Fibroblast of skin of back (primary cell): Measurements from ENCODE around the gene C10orf53.
"Not testable (repeated sequence)": the region's sequence is repeated elsewhere in the genome, so short reads cannot be mapped to it uniquely, and the experiment has no call there.

Experiments used
- DNase-seq: peaks from one replicate; pipeline ENCODE4 v3.0.0-alpha.2; 2013

Gene C10orf53

GRCh38 chr10:49652421-49653272 is 26.8 kb upstream of the C10orf53 start:
- DNase-seq = no peak

DNA sequence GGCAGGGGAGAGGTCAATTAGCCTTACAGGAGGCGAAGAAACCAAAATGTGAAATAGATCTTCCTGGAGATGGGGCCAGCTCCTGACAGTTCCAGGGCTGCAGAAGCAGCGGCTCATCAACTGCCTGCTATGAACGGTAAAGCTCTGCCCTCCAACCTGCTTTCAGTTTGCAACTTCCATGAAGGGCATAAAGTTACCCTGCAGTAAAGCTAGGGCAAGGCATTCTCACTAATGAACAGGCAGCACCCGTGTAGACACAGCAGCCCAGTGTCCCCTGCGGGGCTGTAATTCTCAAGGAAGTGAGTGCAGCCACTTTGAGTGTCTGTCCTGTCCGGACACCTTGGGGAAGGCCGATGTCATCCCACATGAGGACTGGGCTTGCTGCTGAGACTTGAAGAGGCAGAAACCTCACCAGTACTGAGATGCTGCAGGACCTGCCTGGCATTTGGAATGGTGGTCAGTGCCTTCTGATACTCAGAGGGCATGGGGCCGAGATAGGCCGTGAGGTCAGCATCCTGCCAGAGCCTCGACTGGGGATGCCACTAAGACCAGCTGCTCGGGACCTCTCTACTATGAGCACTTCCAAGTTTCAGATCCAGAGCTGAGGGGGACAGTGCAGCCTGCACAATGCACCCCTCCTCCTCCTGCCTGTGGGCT is 26.1 kb upstream of the C10orf53 start:
- no peak for DNase-seq

- DNase-seq = no peak
These were observed 25.3 kb upstream of the C10orf53 start for GRCh38 chr10:49654036-49654693.

- DNase-seq = no peak
These were observed 24.4 kb upstream of the C10orf53 start for GRCh38 chr10:49655099-49655498.

GRCh38 chr10:49656845-49657493 is 22.5 kb upstream of the C10orf53 start:
- no peak for DNase-seq

- DNase-seq = no peak
These were observed 21.8 kb upstream of the C10orf53 start for GRCh38 chr10:49657606-49658005.

DNA sequence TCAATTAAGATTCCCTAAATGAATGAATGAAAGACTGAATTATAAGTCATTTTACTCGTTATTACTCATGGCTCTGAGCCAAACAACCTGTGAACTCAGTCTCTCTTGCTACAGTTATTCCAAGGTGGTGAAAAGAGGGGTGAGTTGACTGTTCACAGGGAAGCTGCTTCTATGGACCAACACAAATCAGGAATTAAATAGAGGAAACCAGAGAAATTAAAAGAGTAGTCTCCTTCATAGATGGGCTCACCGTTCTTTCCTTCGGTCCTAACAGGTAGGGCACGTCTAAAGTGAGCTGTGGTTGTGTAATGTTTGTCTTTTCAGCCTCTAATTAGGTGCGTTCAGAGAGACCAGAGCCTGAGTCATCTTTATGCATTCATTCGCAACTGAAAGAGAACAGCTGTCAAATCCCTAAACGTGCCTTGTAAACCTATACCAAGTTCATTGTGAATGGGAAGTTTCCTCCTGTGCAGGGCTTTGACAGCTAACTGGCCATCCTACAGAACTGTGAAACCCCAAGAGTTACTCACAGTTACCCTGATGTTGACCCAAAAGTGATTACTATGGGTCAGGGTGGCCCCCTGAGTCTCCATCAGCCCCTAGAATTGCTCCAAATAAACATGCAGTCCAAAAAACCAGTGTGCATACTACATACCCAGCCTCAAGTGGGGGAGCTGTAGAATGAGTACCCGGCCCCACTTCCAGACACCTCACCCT is 18.2 kb upstream of the C10orf53 start:
- no peak for DNase-seq

GRCh38 chr10:49662169-49662830 is 17.2 kb upstream of the C10orf53 start:
- no peak for DNase-seq

GRCh38 chr10:49663596-49663995 is 15.9 kb upstream of the C10orf53 start:
- DNase-seq = no peak

GRCh38 chr10:49664006-49664841 is 15.2 kb upstream of the C10orf53 start:
- no peak for DNase-seq

DNA sequence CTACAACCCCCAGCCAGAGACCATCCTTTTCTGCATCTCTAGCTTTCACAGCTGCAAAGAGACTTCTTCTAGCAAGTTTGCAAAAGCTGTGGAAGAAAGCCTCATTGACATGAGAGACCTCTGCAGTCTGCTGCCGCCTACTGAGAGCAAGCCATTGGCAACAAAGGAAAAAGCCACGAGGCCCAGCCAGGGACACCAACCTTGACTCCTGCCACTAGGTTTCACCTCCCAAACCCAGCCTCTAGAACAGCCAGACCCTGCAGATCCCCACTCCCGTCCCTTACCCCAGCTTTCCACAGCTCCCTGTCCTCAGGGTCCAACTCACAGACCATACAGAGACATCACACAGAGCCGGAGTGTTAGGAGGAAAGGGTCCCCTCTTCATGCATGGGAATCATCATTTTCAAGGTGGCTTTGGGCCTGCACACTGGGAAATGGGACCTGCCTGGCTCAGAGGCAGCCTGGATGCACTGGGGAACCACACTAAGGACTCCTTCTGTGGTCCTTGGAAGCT is 14.6 kb upstream of the C10orf53 start:
- no peak for DNase-seq

- no peak for DNase-seq
These were observed 13.3 kb upstream of the C10orf53 start for GRCh38 chr10:49666054-49666615.

- no peak for DNase-seq
These were observed 12.8 kb upstream of the C10orf53 start for GRCh38 chr10:49666685-49667084.

- DNase-seq = no peak
These were observed 11.5 kb upstream of the C10orf53 start for GRCh38 chr10:49667991-49668390.

DNA sequence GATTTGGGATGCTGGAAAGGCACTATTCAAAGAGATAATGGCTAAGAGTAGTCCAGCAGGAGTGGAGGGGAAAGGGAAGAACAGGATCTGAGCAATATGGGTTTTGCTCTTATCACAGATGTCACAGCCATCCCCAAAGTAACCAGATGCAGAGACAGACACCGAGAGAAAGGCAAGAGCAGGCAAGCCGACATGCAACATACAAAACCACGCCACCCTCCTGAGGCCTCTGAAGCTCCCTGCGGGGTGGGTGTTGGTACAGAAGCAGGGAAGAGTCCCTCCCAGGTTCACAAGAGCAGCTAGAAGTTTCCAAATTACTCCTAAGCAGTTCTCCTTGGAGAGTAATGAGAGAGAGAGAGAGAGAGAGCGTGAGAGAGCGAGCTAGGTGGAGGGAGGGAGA is 10.8 kb upstream of the C10orf53 start:
- no peak for DNase-seq

- DNase-seq = no peak
These were observed 498 bp upstream of the C10orf53 start for GRCh38 chr10:49678827-49679479.

GRCh38 chr10:49682449-49682848 is 3.0 kb downstream of the C10orf53 start:
- DNase-seq = not testable (repeated sequence)

DNA sequence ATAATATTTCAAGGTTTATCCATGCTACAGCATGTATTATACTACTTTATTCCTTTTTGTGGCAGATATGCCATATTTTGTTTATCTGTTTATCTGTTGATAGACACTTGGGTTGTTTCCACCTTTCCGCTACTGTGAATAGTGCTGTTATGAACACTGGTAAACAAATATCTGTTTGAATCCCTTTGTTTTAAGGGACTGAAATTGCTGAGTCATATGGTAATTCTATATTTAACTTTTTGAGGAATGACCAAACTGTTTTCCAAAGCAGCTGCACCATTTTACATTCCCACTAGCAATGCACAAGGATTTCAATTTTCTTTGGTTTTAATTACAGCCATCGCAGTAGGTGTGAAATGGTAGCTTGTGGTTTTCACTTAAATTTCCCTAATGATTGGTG is 3.4 kb downstream of the C10orf53 start:
- DNase-seq = no peak

GRCh38 chr10:49686651-49687050 is 7.2 kb downstream of the C10orf53 start:
- no peak for DNase-seq
